Measurements from ENCODE around the gene DENND5A. TPM values are rescaled to one million over a fixed set of nuclear protein-coding genes. Genes with fewer than 3 reads are reported as not detected.

The DENND5A gene
- total and polyA plus RNA-seq, 2 experiments from 2014 or later, result 99.5 to 196 TPM

GRCh38 chr11:9120664-9121468 is 144.3 kb downstream of the DENND5A start:
- no peaks in the 10 kb centered on the region for H3K27me3 ChIP-seq
- H3K9me3 ChIP-seq (ENCODE audit: low read depth), result no peaks in the 10 kb centered on the region
- H3K4me3 ChIP-seq, result no peak overlapping the region
- no peak overlapping the region for H3K27ac ChIP-seq
- TF ChIP-seq CTCF (IDR thresholded peaks at IDR 0.05; ENCODE audit: low read depth, low read length), result peak; percentile 40
- no peaks in the 10 kb centered on the region for H3K4me1 ChIP-seq (ENCODE audit: low read depth)
- DNase-seq (ENCODE audit: low read depth in 1 of 2, low spot score in 1 of 2), result peak; percentile 22 to 36
- H3K36me3 ChIP-seq, result no peaks in the 10 kb centered on the region

GRCh38 chr11:9118277-9118676 is 146.9 kb downstream of the DENND5A start:
- DNase-seq (ENCODE audit: low read depth in 1 of 2, low spot score in 1 of 2), result no peak
- Histone ChIP-seq H3K4me3 (no peak overlapping the region), H3K27ac (no peak overlapping the region), H3K27me3 (no peaks in the 10 kb centered on the region), H3K9me3 (ENCODE audit: low read depth) (no peaks in the 10 kb centered on the region), H3K36me3 (no peaks in the 10 kb centered on the region), H3K4me1 (ENCODE audit: low read depth) (no peaks in the 10 kb centered on the region)
- TF ChIP-seq CTCF (IDR thresholded peaks at IDR 0.05; ENCODE audit: low read depth, low read length), result no peak

- no peak overlapping the region for H3K4me3 ChIP-seq
- H3K27me3 ChIP-seq, result no peaks in the 10 kb centered on the region
- no peaks in the 10 kb centered on the region for H3K9me3 ChIP-seq (ENCODE audit: low read depth)
- DNase-seq (ENCODE audit: low read depth in 1 of 2, low spot score in 1 of 2), result no peak
- no peaks in the 10 kb centered on the region for H3K4me1 ChIP-seq (ENCODE audit: low read depth)
- H3K36me3 ChIP-seq, result no peaks in the 10 kb centered on the region
- no peak overlapping the region for H3K27ac ChIP-seq
- TF ChIP-seq CTCF (IDR thresholded peaks at IDR 0.05; ENCODE audit: low read depth, low read length), result no peak
These were observed 153.1 kb downstream of the DENND5A start for GRCh38 chr11:9112075-9112474.

- Histone ChIP-seq H3K4me3 (no peak overlapping the region), H3K4me1 (ENCODE audit: low read depth) (no peaks in the 10 kb centered on the region), H3K27me3 (no peaks in the 10 kb centered on the region), H3K27ac (no peak overlapping the region), H3K9me3 (ENCODE audit: low read depth) (no peaks in the 10 kb centered on the region), H3K36me3 (no peaks in the 10 kb centered on the region)
- DNase-seq (ENCODE audit: low read depth in 1 of 2, low spot score in 1 of 2), result no peak
- no peak for TF ChIP-seq CTCF (IDR thresholded peaks at IDR 0.05; ENCODE audit: low read depth, low read length)
These were observed 155.1 kb downstream of the DENND5A start for GRCh38 chr11:9109858-9110731.

GRCh38 chr11:9104580-9104979 is 160.6 kb downstream of the DENND5A start:
- Histone ChIP-seq H3K4me3 (no peak overlapping the region), H3K36me3 (no peaks in the 10 kb centered on the region), H3K27ac (no peak overlapping the region), H3K27me3 (no peaks in the 10 kb centered on the region), H3K9me3 (ENCODE audit: low read depth) (no peaks in the 10 kb centered on the region), H3K4me1 (ENCODE audit: low read depth) (no peaks in the 10 kb centered on the region)
- TF ChIP-seq CTCF (IDR thresholded peaks at IDR 0.05; ENCODE audit: low read depth, low read length), result no peak
- no peak for DNase-seq (ENCODE audit: low read depth in 1 of 2, low spot score in 1 of 2)

Data from cardiac muscle cell (in vitro differentiated cells and primary cell).